Testis (tissue), 2 donors: ENCODE results near the gene SLC5A10.

Experiments used
- POLR2A ChIP-seq: fragments of 450-650 bp; IDR thresholded peaks from one replicate; pipeline ENCODE4 v1.6.1; 2017; ENCODE audit warnings: antibody characterized with exemption, mild to moderate bottlenecking, moderate library complexity
- TF ChIP-seq, protein P1 (sequence below), 3 experiments: fragments of 450-650 bp in 2 of 3; fragments of 200-600 bp in 1 of 3; sonication (generic) in 1 of 3; IDR thresholded peaks; one replicate each; pipeline ENCODE4 v1.5.1; 2016 to 2019; ENCODE audit warnings: antibody characterized with exemption in 3 of 3, mild to moderate bottlenecking in 2 of 3, moderate library complexity in 1 of 3

DNA sequence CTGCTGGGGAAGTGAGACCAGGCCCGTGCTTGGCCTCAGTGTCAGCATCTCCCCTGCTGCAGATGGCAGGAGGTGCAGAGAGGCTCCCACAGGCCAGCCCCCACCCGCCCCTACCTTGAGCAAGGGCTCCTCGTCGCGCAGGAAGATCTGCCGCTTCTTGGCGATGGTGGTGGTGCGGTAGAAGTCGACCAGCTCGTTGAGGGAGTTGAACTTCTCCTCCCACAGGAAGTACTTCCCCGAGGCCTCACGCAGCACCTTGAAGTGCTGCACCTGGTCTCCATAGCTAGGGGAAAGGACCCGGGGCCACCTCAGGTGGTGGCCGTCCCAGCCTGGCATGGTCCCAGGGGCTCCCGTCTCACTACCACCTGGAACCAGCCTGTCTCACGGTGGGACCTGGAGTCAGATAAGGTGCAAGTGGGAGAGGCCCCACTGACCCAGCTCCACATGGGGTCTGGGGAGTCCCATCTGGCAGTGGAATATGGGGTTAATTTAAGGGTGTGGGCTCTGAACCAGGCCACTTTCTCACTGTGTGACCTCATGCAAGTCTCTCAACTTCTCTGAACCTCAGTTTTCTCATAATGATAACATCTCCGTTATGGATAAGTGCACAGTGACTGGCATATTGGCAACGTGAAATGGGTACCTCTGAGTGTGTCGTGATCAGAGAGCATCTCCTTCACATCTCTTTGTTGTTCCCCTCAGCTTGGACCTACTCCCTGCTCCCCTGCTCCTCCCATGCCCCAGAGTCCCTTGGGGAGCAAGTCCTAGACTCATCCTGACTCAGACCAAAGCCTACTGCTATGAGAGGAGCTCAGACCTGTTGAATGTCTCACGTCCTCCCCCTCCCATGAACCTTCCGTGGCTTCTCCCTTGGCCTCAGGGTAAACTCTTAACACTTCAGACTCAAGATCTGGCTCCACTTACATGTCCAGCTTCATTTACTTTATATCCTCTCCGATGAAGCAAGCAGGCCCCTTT is 72.4 kb downstream of the SLC5A10 start:
- no peak for TF ChIP-seq POLR2A
- TF ChIP-seq, protein P1, sequence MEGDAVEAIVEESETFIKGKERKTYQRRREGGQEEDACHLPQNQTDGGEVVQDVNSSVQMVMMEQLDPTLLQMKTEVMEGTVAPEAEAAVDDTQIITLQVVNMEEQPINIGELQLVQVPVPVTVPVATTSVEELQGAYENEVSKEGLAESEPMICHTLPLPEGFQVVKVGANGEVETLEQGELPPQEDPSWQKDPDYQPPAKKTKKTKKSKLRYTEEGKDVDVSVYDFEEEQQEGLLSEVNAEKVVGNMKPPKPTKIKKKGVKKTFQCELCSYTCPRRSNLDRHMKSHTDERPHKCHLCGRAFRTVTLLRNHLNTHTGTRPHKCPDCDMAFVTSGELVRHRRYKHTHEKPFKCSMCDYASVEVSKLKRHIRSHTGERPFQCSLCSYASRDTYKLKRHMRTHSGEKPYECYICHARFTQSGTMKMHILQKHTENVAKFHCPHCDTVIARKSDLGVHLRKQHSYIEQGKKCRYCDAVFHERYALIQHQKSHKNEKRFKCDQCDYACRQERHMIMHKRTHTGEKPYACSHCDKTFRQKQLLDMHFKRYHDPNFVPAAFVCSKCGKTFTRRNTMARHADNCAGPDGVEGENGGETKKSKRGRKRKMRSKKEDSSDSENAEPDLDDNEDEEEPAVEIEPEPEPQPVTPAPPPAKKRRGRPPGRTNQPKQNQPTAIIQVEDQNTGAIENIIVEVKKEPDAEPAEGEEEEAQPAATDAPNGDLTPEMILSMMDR (IDR thresholded peaks at IDR 0.05), result no peak
